ENCODE measurements around the gene PDE8B. TPM values are rescaled to one million over a fixed set of nuclear protein-coding genes. Genes with fewer than 3 reads are reported as not detected.

The PDE8B gene
- total RNA-seq: 5.6 TPM

GRCh38 chr5:77210091-77210963 is at the start of gene PDE8B:
PDE8B (plus strand) TSS chr5:77210680; CDS start chr5:77210926, 246 bp downstream.

Other genes with a start within 250 kb of the PDE8B start
- gene AGGF1, start 180.3 kb upstream of the PDE8B start, total RNA-seq: 32.2 TPM
- gene ZBED3, start 123.4 kb upstream of the PDE8B start, total RNA-seq: 4.4 TPM

All from parietal lobe (tissue), 1 donor.